Neural cell (in vitro differentiated cells): Measurements from ENCODE around the gene PHACTR3. TPM values are rescaled to one million over a fixed set of nuclear protein-coding genes. Genes with fewer than 3 reads are reported as not detected.

ENCODE experiments used
- H2AFZ ChIP-seq: fragments of 200-600, 300-800 bp; sonication (generic), shearing (Covaris generic); 2 replicates; pipeline ENCODE4 v1.6.0; 2014; ENCODE audit warnings: low read depth, mild to moderate bottlenecking, antibody characterized with exemption, low read length, moderate library complexity
- H3F3A ChIP-seq: fragments of 200-600 bp; shearing (Covaris generic); 2 replicates; pipeline ENCODE4 v1.6.1; 2016; ENCODE audit warnings: mild to moderate bottlenecking, moderate library complexity, mixed read lengths, antibody characterized with exemption, low read length; ENCODE audit not compliant: insufficient read depth, poor library complexity, severe bottlenecking
- H3K27ac ChIP-seq: fragments of 200-600, 300-800 bp; sonication (generic), shearing (Covaris generic); 2 replicates; pipeline ENCODE4 v1.5.1; 2014; ENCODE audit warnings: mild to moderate bottlenecking, low read length, moderate library complexity
- H3K27me3 ChIP-seq: fragments of 300-800, 200-600 bp; sonication (generic), shearing (Covaris generic); 2 replicates; pipeline ENCODE4 v1.6.0; 2014; ENCODE audit warnings: mild to moderate bottlenecking, low read depth, low read length, moderate library complexity; ENCODE audit not compliant: insufficient read depth
- H3K36me3 ChIP-seq: fragments of 300-800, 200-600 bp; sonication (generic), shearing (Covaris generic); 2 replicates; pipeline ENCODE4 v1.5.1; 2014; ENCODE audit warnings: mild to moderate bottlenecking, antibody characterized with exemption, low read length, moderate library complexity; ENCODE audit not compliant: insufficient read depth
- H3K4me2 ChIP-seq: fragments of 300-800, 200-600 bp; sonication (generic), shearing (Covaris generic); 2 replicates; pipeline ENCODE4 v1.6.0; 2014; ENCODE audit warnings: mild to moderate bottlenecking, low read length
- H3K4me3 ChIP-seq: fragments of 300-800, 200-600 bp; sonication (generic), shearing (Covaris generic); 2 replicates; pipeline ENCODE4 v1.5.1; 2014; ENCODE audit warnings: mild to moderate bottlenecking, low read length, moderate library complexity
- H3K79me2 ChIP-seq: fragments of 200-600 bp; shearing (Covaris generic); replicated peaks from 2 replicates; pipeline ENCODE4 v1.6.0; 2014; ENCODE audit warnings: mild to moderate bottlenecking, low read length, moderate library complexity; ENCODE audit not compliant: insufficient read depth
- H3K9ac ChIP-seq: fragments of 300-800, 200-600 bp; sonication (generic), shearing (Covaris generic); 2 replicates; pipeline ENCODE4 v1.6.1; 2016; ENCODE audit warnings: mild to moderate bottlenecking, low read length, mixed read lengths
- H3K9me2 ChIP-seq: fragments of 200-600 bp; shearing (Covaris generic); 2 replicates; pipeline ENCODE4 v1.6.1; 2016; ENCODE audit warnings: mild to moderate bottlenecking, low read length, mixed read lengths; ENCODE audit not compliant: insufficient read depth
- H3K9me3 ChIP-seq: fragments of 200-600, 300-800 bp; sonication (generic), shearing (Covaris generic); 2 replicates; pipeline ENCODE4 v1.6.1; 2016; ENCODE audit warnings: mild to moderate bottlenecking, mixed run types, low read length, moderate library complexity, mixed read lengths
- H4K20me1 ChIP-seq: fragments of 200-600 bp; shearing (Covaris generic); 2 replicates; pipeline ENCODE4 v1.6.1; 2016; ENCODE audit warnings: mild to moderate bottlenecking, mixed run types; ENCODE audit not compliant: insufficient read depth
- CTCF ChIP-seq: fragments of 450-650 bp; IDR thresholded peaks from 2 replicates; pipeline ENCODE4 v1.5.1; 2014; ENCODE audit warnings: antibody characterized with exemption, mild to moderate bottlenecking, moderate library complexity; ENCODE audit not compliant: poor library complexity, severe bottlenecking
- EP300 ChIP-seq: fragments of 450-650 bp; conservative IDR thresholded peaks from 2 replicates; pipeline ENCODE4 v1.6.1; 2014; ENCODE audit warnings: antibody characterized with exemption, mild to moderate bottlenecking, moderate library complexity; ENCODE audit not compliant: poor library complexity, severe bottlenecking
- EZH2 ChIP-seq: fragments of 200-600, 300-800 bp; shearing (Covaris generic), sonication (generic); IDR thresholded peaks from 2 replicates; pipeline ENCODE4 v1.6.1; 2014; ENCODE audit warnings: antibody characterized with exemption, low read length, borderline replicate concordance, mild to moderate bottlenecking; ENCODE audit not compliant: insufficient read depth, poor library complexity, severe bottlenecking
- MXI1 ChIP-seq: fragments of 450-650 bp; conservative IDR thresholded peaks from 2 replicates; pipeline ENCODE4 v1.6.1; 2014; ENCODE audit warnings: antibody characterized with exemption, mild to moderate bottlenecking; ENCODE audit not compliant: poor library complexity, severe bottlenecking
- POLR2AphosphoS5 ChIP-seq: IDR thresholded peaks from 2 replicates; pipeline ENCODE4 v1.6.1; 2012
- RAD21 ChIP-seq: fragments of 450-650 bp; conservative IDR thresholded peaks from 2 replicates; pipeline ENCODE4 v1.6.1; 2014; ENCODE audit warnings: antibody characterized with exemption, mild to moderate bottlenecking, moderate library complexity
- REST ChIP-seq: IDR thresholded peaks from 2 replicates; pipeline ENCODE4 v1.6.1; 2012; ENCODE audit warnings: borderline replicate concordance
- SMC3 ChIP-seq: fragments of 450-650 bp; conservative IDR thresholded peaks from 2 replicates; pipeline ENCODE4 v1.6.1; 2014; ENCODE audit warnings: antibody characterized with exemption, mild to moderate bottlenecking, moderate library complexity; ENCODE audit not compliant: poor library complexity
- TAF1 ChIP-seq: IDR thresholded peaks from 2 replicates; pipeline ENCODE4 v1.6.1; 2012; ENCODE audit warnings: low read depth
- polyA plus RNA-seq: library from polyadenylated mRNA; depleted of rRNA; stranded (reverse); fragments of >200 nt; gene quantifications from 2 replicates; pipeline ENCODE4 v1.2.3, GENCODE V29; 2014

Gene PHACTR3
- polyA plus RNA-seq, 1 donor from 2014 or later, result 1.3 TPM

GRCh38 chr20:59561614-59562277, 42.6 kb upstream of the PHACTR3 start:
- H3K9me3 ChIP-seq, result no peaks in the 10 kb centered on the region
- H2AFZ ChIP-seq, result no peak overlapping the region
- H3K9me2 ChIP-seq, result no peaks in the 10 kb centered on the region
- no peak overlapping the region for H3K9ac ChIP-seq
- H3K79me2 ChIP-seq, result no peaks in the 10 kb centered on the region
- H3K27ac ChIP-seq, result no peak overlapping the region
- H3F3A ChIP-seq, result no peaks in the 10 kb centered on the region
- H3K27me3 ChIP-seq, result no peaks in the 10 kb centered on the region
- no peaks in the 10 kb centered on the region for H3K36me3 ChIP-seq
- H3K4me2 ChIP-seq, result no peak overlapping the region
- no peak for TF ChIP-seq RAD21
- no peak for TF ChIP-seq MXI1
- no peak for TF ChIP-seq EZH2
- no peak for TF ChIP-seq REST
- no peak for TF ChIP-seq TAF1
- no peak for TF ChIP-seq EP300
- no peak for TF ChIP-seq POLR2AphosphoS5
- no peak for TF ChIP-seq SMC3
- TF ChIP-seq CTCF, result no peak
- H3K4me3 ChIP-seq, result no peak overlapping the region
- H4K20me1 ChIP-seq, result no peaks in the 10 kb centered on the region

- no peaks in the 10 kb centered on the region for H3K9me3 ChIP-seq
- H3K4me2 ChIP-seq, result no peak overlapping the region
- H3K4me3 ChIP-seq, result no peak overlapping the region
- no peaks in the 10 kb centered on the region for H3K36me3 ChIP-seq
- H3K27me3 ChIP-seq, result no peaks in the 10 kb centered on the region
- no peaks in the 10 kb centered on the region for H4K20me1 ChIP-seq
- no peak for TF ChIP-seq MXI1
- TF ChIP-seq RAD21, result no peak
- TF ChIP-seq SMC3, result no peak
- no peak for TF ChIP-seq TAF1
- no peak for TF ChIP-seq POLR2AphosphoS5
- TF ChIP-seq EZH2, result no peak
- no peak for TF ChIP-seq CTCF
- TF ChIP-seq REST, result no peak
- no peak for TF ChIP-seq EP300
- H3K27ac ChIP-seq, result no peak overlapping the region
- no peak overlapping the region for H2AFZ ChIP-seq
- no peak overlapping the region for H3K9ac ChIP-seq
- no peaks in the 10 kb centered on the region for H3K9me2 ChIP-seq
- no peaks in the 10 kb centered on the region for H3F3A ChIP-seq
- no peaks in the 10 kb centered on the region for H3K79me2 ChIP-seq
These were observed 40.2 kb upstream of the PHACTR3 start for GRCh38 chr20:59564171-59564570.
